Left ventricle myocardium inferior (tissue), 1 donor: ENCODE results near the gene ZER1. TPM values are rescaled to one million over a fixed set of nuclear protein-coding genes. Genes with fewer than 3 reads are reported as not detected.
A peak's percentile ranks its signal among the peaks of the same experiment; 100 is the strongest.

Experiments
- DNase-seq: peaks from one replicate; pipeline ENCODE4 v3.0.0-alpha.2; 2020
- H3K27ac ChIP-seq: fragments of 200-600 bp; replicated peaks from 2 replicates; pipeline ENCODE4 v1.8.0; 2021
- H3K27me3 ChIP-seq: fragments of 200-600 bp; 2 replicates; pipeline ENCODE4 v1.8.0; 2021; ENCODE audit warnings: low read depth
- H3K36me3 ChIP-seq: fragments of 200-600 bp; 2 replicates; pipeline ENCODE4 v1.8.0; 2021
- H3K4me1 ChIP-seq: fragments of 200-600 bp; 2 replicates; pipeline ENCODE4 v1.8.0; 2021
- H3K4me3 ChIP-seq: fragments of 200-600 bp; 2 replicates; pipeline ENCODE4 v1.8.0; 2021; ENCODE audit warnings: mild to moderate bottlenecking, moderate library complexity
- H3K9me3 ChIP-seq: fragments of 200-600 bp; replicated peaks from 2 replicates; pipeline ENCODE4 v1.8.0; 2021
- intact Hi-C: fragments of 100-400 bp; cut with micrococcal nuclease; formaldehyde crosslinking; loops from one replicate; pipeline ENCODE4 v1.11.0; 2022
- total RNA-seq: library from RNA; stranded (reverse); fragmentation: NEBNext Ultra II Directional; extraction: Animal tissue kit (Norgen Biotek cat#: 25700); gene quantifications from one replicate; pipeline ENCODE4 v1.2.1, GENCODE V29; 2021
- TF ChIP-seq, protein P1 (sequence below): fragments of 200-600 bp; IDR thresholded peaks from 2 replicates; pipeline ENCODE4 v1.8.0; 2021; ENCODE audit warnings: antibody characterized with exemption, mild to moderate bottlenecking, borderline replicate concordance
- donor health status: DM: no; HTN: yes; CAD: no; lungs with severe emphysema.

ZER1 gene
- total RNA-seq, 1 donor from 2014 or later: 61.6 TPM

GRCh38 chr9:128774804-128775203 lies 3.1 kb upstream of the ZER1 start:
- TF ChIP-seq, protein P1, sequence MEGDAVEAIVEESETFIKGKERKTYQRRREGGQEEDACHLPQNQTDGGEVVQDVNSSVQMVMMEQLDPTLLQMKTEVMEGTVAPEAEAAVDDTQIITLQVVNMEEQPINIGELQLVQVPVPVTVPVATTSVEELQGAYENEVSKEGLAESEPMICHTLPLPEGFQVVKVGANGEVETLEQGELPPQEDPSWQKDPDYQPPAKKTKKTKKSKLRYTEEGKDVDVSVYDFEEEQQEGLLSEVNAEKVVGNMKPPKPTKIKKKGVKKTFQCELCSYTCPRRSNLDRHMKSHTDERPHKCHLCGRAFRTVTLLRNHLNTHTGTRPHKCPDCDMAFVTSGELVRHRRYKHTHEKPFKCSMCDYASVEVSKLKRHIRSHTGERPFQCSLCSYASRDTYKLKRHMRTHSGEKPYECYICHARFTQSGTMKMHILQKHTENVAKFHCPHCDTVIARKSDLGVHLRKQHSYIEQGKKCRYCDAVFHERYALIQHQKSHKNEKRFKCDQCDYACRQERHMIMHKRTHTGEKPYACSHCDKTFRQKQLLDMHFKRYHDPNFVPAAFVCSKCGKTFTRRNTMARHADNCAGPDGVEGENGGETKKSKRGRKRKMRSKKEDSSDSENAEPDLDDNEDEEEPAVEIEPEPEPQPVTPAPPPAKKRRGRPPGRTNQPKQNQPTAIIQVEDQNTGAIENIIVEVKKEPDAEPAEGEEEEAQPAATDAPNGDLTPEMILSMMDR: no peak
- intact Hi-C loops: no loop called here
- no peaks in the 10 kb centered on the region for H3K27me3 ChIP-seq

GRCh38 chr9:128773049-128773448 lies 1.3 kb upstream of the ZER1 start:
- Histone ChIP-seq H3K4me3 (no peak overlapping the region), H3K27ac (no peak overlapping the region), H3K4me1 (peaks cover 43% of the 10 kb centered on the region)

More at GRCh38 chr9:128774804-128775203, 3.1 kb upstream of the ZER1 start:
- peaks cover 11% of the 10 kb centered on the region for H3K9me3 ChIP-seq
- no peaks in the 10 kb centered on the region for H3K36me3 ChIP-seq
- H3K4me3 ChIP-seq: no peak overlapping the region
- H3K4me1 ChIP-seq: peaks cover 28% of the 10 kb centered on the region
- DNase-seq: no peak
- no peak overlapping the region for H3K27ac ChIP-seq

DNA sequence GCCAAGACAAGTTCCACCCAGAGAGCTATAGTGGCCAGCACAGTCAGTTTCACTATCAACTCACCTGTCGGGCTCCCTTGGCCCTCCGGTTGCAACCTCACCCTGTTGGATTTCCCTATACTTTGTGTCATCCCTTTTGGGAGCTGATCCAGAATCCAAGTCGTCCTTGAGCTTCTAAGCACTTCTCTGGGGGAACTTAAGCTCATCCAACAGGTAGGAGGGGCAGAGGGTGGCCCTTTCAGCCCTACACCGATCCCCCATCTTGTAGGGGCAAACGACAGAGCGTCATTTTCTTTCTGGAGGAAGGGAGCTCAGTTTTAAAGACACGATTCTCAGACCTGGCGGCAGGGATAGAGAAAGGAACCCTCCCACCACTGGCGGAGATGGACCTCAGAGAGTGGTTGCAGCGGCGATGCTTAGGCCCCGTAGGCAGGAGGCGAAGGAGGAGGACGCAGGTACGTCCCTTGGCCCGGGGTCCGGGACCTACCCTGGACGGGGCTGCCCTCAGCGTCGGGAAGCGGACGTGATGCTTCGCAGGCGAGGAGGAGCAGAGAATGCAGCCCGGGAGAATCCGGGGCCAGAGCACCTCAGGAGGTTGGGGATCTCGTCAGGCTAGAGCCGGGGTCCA lies 519 bp downstream of the ZER1 start:
- no peak for DNase-seq
- H3K4me3 ChIP-seq: peak overlapping the region; percentile 87
- H3K27ac ChIP-seq: peak overlapping the region; percentile 97
- H3K27me3 ChIP-seq: no peaks in the 10 kb centered on the region
- H3K36me3 ChIP-seq: no peaks in the 10 kb centered on the region
- TF ChIP-seq, protein P1: no peak
- intact Hi-C loops: no loop called here
- H3K9me3 ChIP-seq: peaks cover 7% of the 10 kb centered on the region
- H3K4me1 ChIP-seq: peaks cover 43% of the 10 kb centered on the region

More at GRCh38 chr9:128773049-128773448, 1.3 kb upstream of the ZER1 start:
- DNase-seq: no peak
- TF ChIP-seq, protein P1: no peak
- H3K9me3 ChIP-seq: peaks cover 11% of the 10 kb centered on the region
- intact Hi-C loops: no loop called here
- H3K27me3 ChIP-seq: no peaks in the 10 kb centered on the region
- no peaks in the 10 kb centered on the region for H3K36me3 ChIP-seq

GRCh38 chr9:128770286-128771030 lies 1.3 kb downstream of the ZER1 start:
- DNase-seq: no peak
- no peaks in the 10 kb centered on the region for H3K9me3 ChIP-seq
- H3K4me1 ChIP-seq: peaks cover 43% of the 10 kb centered on the region
- no peaks in the 10 kb centered on the region for H3K36me3 ChIP-seq
- intact Hi-C loops: no loop called here
- H3K4me3 ChIP-seq: peak overlapping the region; percentile 87
- no peaks in the 10 kb centered on the region for H3K27me3 ChIP-seq
- H3K27ac ChIP-seq: peak overlapping the region; percentile 97
- TF ChIP-seq, protein P1: no peak

DNA sequence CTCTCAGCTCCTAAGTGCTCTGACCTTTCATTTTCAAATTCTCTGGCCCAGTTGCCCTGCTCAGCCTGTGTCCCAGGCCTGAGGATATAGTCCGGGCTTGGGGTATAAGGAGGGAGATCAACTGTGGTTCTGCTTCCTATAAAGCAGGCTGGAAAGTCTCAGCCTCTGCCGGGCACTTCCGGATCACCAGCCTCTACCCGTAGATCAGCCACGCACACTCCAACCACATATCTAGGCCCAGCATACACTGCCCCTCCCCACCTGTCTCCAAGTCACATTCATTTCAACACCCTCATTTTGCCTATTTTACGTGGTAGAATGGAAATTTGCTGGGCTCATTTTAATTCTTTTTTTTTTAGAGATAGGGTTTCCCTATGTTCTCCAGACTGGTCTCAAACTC lies 3.1 kb downstream of the ZER1 start:
- Histone ChIP-seq H3K9me3 (no peaks in the 10 kb centered on the region), H3K4me1 (peaks cover 43% of the 10 kb centered on the region), H3K27me3 (no peaks in the 10 kb centered on the region), H3K36me3 (no peaks in the 10 kb centered on the region), H3K4me3 (no peak overlapping the region), H3K27ac (no peak overlapping the region)
- TF ChIP-seq, protein P1: no peak
- no peak for DNase-seq
- intact Hi-C loops: no loop called here
